T-helper 2 cell treated with Interferon-gamma antibody and Interleukin-4, amounts not matched to agents 5 μg/mL and 100 μg/mL, for 36 hours (primary cell): ENCODE measurements around the gene TP53AIP1.

Experiments used
- DNase-seq: peaks from one replicate; pipeline ENCODE4 v3.0.0; 2021; ENCODE audit warnings: low spot score
- H3K27ac Mint-ChIP-seq: one replicate; pipeline ENCODE4 v1.8.0; 2021; ENCODE audit warnings: mild to moderate bottlenecking, mixed read lengths
- H3K27me3 Mint-ChIP-seq: one replicate; pipeline ENCODE4 v1.8.0; 2021; ENCODE audit warnings: low read depth, mixed read lengths
- H3K36me3 Mint-ChIP-seq: one replicate; pipeline ENCODE4 v1.8.0; 2021; ENCODE audit warnings: low read depth, mixed read lengths
- H3K4me1 Mint-ChIP-seq: one replicate; pipeline ENCODE4 v1.8.0; 2021; ENCODE audit warnings: low read depth, mixed read lengths
- H3K4me3 Mint-ChIP-seq: one replicate; pipeline ENCODE4 v1.8.0; 2022; ENCODE audit warnings: mild to moderate bottlenecking, moderate library complexity, mixed read lengths
- H3K9me3 Mint-ChIP-seq: one replicate; pipeline ENCODE4 v1.8.0; 2021; ENCODE audit warnings: mixed read lengths

The TP53AIP1 gene

DNA sequence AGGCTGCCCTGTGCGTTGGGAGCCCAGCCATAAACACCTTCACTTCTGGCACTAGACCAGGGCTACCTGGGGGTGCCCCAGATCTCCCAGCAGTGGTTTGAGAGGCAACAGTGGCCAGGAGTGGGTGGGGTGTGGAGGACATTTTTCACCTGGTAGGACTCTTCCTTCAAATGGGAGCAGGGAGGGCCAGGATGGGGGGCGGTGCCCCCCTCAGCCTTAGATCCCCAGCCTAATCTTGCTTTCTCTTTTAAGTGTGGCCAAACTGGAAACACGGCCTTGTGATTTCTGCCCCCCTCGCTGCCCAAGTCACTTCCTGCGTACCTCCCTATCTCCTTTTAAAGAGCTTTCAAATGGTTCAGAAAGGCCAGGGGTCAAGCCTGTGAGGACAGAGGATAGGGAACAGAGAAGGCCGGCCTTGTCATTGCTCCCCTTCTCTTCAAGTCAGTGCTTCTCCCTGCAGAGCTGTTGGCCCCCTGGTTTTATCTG, 50.7 kb downstream of the TP53AIP1 start:
- H3K4me3 Mint-ChIP-seq: no peak overlapping the region
- H3K27me3 Mint-ChIP-seq: peaks cover 63% of the 10 kb centered on the region
- H3K4me1 Mint-ChIP-seq: peaks cover 3% of the 10 kb centered on the region

DNA sequence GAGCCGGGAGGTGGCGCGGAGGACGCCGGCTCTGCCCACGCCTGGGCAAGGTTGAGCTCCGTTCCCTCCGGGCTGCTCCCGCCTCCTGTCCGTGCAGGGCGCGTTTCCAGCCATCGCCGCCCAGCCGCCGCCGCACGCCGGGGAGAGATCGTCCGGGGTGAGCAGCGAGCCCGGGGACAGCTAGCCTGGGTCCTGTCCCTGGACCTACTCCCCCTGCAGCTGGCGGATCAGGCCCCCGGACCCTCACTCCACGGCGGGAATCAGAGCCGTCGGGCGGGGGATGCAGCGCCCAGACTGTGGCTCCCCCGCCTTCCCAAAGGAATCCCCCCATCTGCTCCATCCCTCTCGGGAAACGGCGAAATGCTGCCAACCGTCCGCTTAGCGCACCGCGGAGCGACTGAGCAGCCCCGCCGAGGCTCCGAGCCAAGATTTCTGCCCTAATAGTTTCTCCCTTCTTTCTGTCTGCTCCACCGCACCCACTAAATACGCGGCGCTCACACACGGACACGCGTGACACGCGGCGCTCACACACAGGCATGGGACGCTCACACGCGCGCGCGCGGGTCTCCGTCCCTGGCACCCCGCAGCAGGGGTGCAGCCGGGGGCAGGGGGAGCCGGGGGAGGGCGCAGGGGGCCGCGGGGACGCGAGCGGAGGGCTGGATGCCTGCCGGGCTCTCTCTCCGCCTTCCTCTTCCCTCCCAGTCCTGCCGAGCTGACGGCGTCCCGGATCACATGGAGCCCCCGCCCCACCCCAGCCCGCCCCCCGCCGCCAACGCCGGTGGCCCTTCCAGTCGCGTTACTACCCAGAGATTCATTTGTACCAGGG, 51.9 kb downstream of the TP53AIP1 start, which contains the start of gene KCNJ5:
KCNJ5 (plus strand) TSS at position 814 of the 826 bp plus-strand sequence. CDS start 19,918 bp downstream, outside the sequence.
- H3K4me1 Mint-ChIP-seq: peaks cover 8% of the 10 kb centered on the region
- H3K27ac Mint-ChIP-seq: no peak within 1 kb of the TSS
- no peaks in the 10 kb centered on the region for H3K36me3 Mint-ChIP-seq
- peak within 1 kb of the TSS; percentile 53 for H3K4me3 Mint-ChIP-seq
- peaks cover 69% of the 10 kb centered on the region for H3K27me3 Mint-ChIP-seq
- H3K9me3 Mint-ChIP-seq: no peaks in the 10 kb centered on the region
- DNase-seq: no peak

More for the DNA sequence above, 50.7 kb downstream of the TP53AIP1 start:
- Mint-ChIP-seq H3K27ac (no peak overlapping the region), H3K9me3 (no peaks in the 10 kb centered on the region), H3K36me3 (no peaks in the 10 kb centered on the region)
- DNase-seq: no peak

DNA sequence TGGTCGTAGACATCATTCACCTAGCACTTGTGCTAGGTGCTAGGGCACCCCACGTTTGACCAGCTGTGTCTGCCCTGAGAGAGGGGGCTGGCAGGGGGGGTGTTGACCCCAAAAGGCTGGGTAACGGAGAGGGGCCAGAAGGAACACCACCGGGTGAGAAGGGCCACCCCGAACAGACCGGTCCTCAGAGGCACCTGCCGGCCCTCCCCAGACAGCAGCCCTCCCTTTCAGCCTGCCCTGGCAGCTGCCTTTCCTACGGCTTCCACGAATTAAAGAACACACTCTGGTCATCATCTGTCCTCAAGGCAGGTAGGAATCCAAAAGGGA, 52.5 kb downstream of the TP53AIP1 start:
- Mint-ChIP-seq H3K36me3 (no peaks in the 10 kb centered on the region), H3K4me1 (peaks cover 8% of the 10 kb centered on the region), H3K4me3 (no peak overlapping the region)

DNA sequence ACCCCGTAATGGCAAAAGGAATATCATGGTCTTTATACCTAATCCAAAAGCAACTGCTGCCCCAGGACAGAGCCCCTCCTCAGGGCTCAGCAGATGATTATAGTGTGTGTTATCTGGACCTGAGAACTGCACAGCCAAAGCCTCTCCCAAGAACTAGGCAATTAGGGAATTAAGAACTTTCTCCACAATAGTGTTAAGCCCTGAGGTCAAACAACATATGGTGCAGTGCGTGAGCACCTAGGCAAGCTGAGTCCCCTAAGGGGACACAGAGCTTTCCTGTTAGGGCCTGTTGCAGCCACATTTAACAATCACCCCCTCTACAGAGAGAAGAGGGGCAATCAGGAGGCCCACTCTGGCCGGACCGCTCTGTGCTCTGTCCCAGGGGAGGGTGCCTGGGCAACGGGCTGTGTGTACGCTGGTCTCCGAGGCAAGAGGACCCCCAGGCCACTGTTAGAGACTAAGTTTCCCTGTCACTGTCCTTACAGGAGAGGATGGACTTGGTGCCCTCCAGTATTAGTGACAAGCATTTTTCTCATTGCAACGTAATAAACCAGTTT, 52.9 kb downstream of the TP53AIP1 start:
- H3K36me3 Mint-ChIP-seq: no peaks in the 10 kb centered on the region
- H3K27me3 Mint-ChIP-seq: peaks cover 74% of the 10 kb centered on the region
- no peaks in the 10 kb centered on the region for H3K9me3 Mint-ChIP-seq
- H3K27ac Mint-ChIP-seq: no peak overlapping the region
- H3K4me1 Mint-ChIP-seq: peaks cover 8% of the 10 kb centered on the region
- H3K4me3 Mint-ChIP-seq: no peak overlapping the region
- no peak for DNase-seq

More for the DNA sequence above, 52.5 kb downstream of the TP53AIP1 start:
- H3K9me3 Mint-ChIP-seq: no peaks in the 10 kb centered on the region
- H3K27ac Mint-ChIP-seq: no peak overlapping the region
- DNase-seq: no peak
- peaks cover 72% of the 10 kb centered on the region for H3K27me3 Mint-ChIP-seq

DNA sequence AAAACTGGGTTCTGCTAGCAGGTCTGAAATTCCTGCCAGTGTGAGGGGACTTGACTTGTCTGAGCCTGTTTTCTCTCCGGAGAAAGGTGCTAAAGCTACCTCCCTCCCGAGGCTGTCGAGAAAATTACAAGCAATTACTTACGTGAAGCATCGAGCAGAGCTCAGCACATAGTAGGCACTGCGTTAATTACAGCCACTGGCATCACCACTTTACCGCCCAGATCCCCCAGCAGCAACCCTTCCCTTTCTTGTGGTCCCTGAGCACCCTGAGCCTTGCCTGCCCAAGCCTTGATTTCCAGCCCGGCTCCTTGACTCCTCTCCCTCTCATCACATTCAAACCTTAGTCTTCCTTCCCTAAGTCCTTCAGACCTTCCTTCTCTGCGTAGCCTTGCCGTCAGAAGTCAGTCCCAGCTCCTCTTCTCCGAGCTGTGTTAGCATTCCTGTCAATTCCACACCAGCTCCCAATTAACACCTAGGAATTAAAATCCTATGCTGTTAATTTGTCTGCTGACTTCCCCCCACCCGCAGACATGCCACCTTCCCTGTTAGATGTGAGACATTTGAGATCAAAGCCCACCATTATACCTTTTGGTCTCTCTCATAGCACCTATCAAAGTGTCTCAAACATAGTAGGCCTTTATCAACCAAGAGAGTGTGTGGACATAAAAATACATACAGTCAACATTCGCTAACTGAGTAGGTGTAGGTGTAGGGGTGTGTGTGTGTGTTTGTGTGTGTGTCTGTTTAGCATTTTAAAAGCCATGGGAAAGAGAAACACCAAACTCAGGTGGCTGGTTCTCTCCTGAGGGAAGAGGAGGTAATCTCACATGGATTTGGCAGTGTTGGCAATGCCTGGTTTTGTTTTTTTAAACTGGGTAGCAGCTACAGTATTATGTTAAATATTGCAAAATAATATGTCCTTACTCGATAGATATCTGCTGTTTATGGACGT, 54.4 kb downstream of the TP53AIP1 start:
- no peaks in the 10 kb centered on the region for H3K36me3 Mint-ChIP-seq
- no peaks in the 10 kb centered on the region for H3K9me3 Mint-ChIP-seq
- H3K27me3 Mint-ChIP-seq: peaks cover 68% of the 10 kb centered on the region
- no peak overlapping the region for H3K4me3 Mint-ChIP-seq
- no peak for DNase-seq
- peaks cover 5% of the 10 kb centered on the region for H3K4me1 Mint-ChIP-seq
- H3K27ac Mint-ChIP-seq: no peak overlapping the region

DNA sequence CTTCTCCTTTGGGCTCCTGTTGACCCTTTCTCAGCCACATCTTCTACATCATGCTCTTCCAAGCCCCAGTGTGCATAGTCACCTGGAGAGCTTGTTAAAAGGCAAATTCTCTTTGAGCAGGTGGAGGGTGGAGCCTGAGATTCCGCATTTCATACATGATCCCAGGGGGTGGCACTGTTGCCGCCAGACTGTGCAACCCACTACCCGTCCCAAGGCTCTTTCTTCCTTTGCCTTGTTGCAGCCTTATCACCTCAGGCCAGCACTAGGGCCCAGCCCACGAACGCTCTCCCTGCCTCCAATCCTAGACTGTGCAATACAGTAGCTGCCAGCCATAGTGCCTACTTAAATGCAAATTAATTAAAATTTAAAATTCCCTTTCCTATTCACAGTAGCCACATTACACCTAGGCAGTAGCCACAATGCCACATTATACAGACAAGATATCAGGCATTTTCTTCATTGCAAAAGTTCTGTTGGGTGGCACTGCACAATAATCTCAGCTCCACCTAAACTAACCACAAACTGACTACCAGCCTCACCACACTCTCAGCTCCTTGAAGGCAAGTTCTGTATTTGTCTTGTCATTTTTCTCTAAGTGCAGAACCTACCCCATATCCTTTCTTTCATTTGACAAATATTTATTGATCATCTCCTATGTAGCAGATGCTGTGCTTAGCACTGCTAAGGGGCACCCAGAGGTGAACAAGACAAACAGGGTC, 56.1 kb downstream of the TP53AIP1 start:
- Mint-ChIP-seq H3K4me1 (peaks cover 5% of the 10 kb centered on the region), H3K27ac (no peak overlapping the region), H3K27me3 (peaks cover 67% of the 10 kb centered on the region), H3K4me3 (no peak overlapping the region), H3K9me3 (no peaks in the 10 kb centered on the region), H3K36me3 (no peaks in the 10 kb centered on the region)
- no peak for DNase-seq
